HepG2 (cell line): ENCODE measurements around the gene PRUNE1. TPM values are rescaled to one million over a fixed set of nuclear protein-coding genes. Genes with fewer than 3 reads are reported as not detected.
A peak's percentile ranks its signal among the peaks of the same experiment; 100 is the strongest.

ENCODE experiments used
- ARHGAP35 ChIP-seq: sonication (generic); formaldehyde crosslinking; IDR thresholded peaks from 2 replicates; pipeline ENCODE4 v1.9.0; 2022; ENCODE audit warnings: mild to moderate bottlenecking, inconsistent platforms, moderate library complexity, missing genetic modification reagents, borderline replicate concordance
- BCLAF1 ChIP-seq: fragments of 450-650 bp; IDR thresholded peaks from 2 replicates; pipeline ENCODE4 v1.6.1; 2017; ENCODE audit warnings: mild to moderate bottlenecking
- CBX2 ChIP-seq, 2 experiments: fragments of 200-600 bp in 1 of 2; sonication (generic); formaldehyde crosslinking in 1 of 2; IDR thresholded peaks; 2 replicates each; pipeline versions ENCODE4 v1.7.0 to v1.8.1; 2018 to 2022; ENCODE audit warnings: low read depth in 2 of 2, low read length in 1 of 2, mild to moderate bottlenecking in 1 of 2, missing genetic modification reagents in 1 of 2
- NFE2L2 ChIP-seq: fragments of 150-350 bp; IDR thresholded peaks from 2 replicates; pipeline ENCODE4 v1.6.1; 2014; ENCODE audit warnings: low read length
- RBM39 ChIP-seq: fragments of 200-400 bp; formaldehyde crosslinking; IDR thresholded peaks from one replicate; pipeline ENCODE4 v1.6.1; 2018; ENCODE audit warnings: antibody characterized with exemption, mild to moderate bottlenecking, low read depth, low read length; ENCODE audit not compliant: poor library complexity, severe bottlenecking
- RNF219 ChIP-seq: sonication (generic); formaldehyde crosslinking; IDR thresholded peaks from 2 replicates; pipeline ENCODE4 v1.5.0; 2020; ENCODE audit warnings: mild to moderate bottlenecking, missing genetic modification reagents
- ZNF230 ChIP-seq: sonication (generic); formaldehyde crosslinking; IDR thresholded peaks from 2 replicates; pipeline ENCODE4 v1.4.0; 2020; ENCODE audit warnings: mild to moderate bottlenecking, missing genetic modification reagents
- ZNF430 ChIP-seq: sonication (generic); formaldehyde crosslinking; IDR thresholded peaks from 2 replicates; pipeline ENCODE4 v1.9.0; 2021; ENCODE audit warnings: mild to moderate bottlenecking, missing genetic modification reagents
- ZNF619 ChIP-seq: sonication (generic); formaldehyde crosslinking; IDR thresholded peaks from 2 replicates; pipeline ENCODE4 v1.4.0; 2020; ENCODE audit warnings: mild to moderate bottlenecking, missing genetic modification reagents
- ZNF788 ChIP-seq: sonication (generic); formaldehyde crosslinking; IDR thresholded peaks from 2 replicates; pipeline ENCODE4 v1.5.0; 2020; ENCODE audit warnings: mild to moderate bottlenecking, missing genetic modification reagents, borderline replicate concordance
- ZSCAN30 ChIP-seq: sonication (generic); formaldehyde crosslinking; IDR thresholded peaks from 2 replicates; pipeline ENCODE4 v1.5.0; 2020; ENCODE audit warnings: mild to moderate bottlenecking, missing genetic modification reagents
- polyA plus RNA-seq, 8 experiments: library from polyadenylated mRNA; depleted of rRNA in 3 of 8; stranded (reverse) in 7 of 8; unstranded in 1 of 8; fragments of >200 nt; fragmentation: Illumina TruSeq in 4 of 8; extraction: Trizol in 4 of 8; gene quantifications; 2 replicates each; pipeline versions ENCODE4 v1.2.1 to v1.2.3, GENCODE V29; 2011 to 2016; ENCODE audit warnings: low read depth in 4 of 8, missing spikeins in 1 of 8, mixed read lengths in 1 of 8; ENCODE audit not compliant: insufficient read depth in 1 of 8
- total RNA-seq, 5 experiments: library from RNA; depleted of rRNA; stranded (reverse); fragments of >200 nt; fragmentation: Illumina TruSeq; extraction: Trizol; gene quantifications; 2 replicates each; pipeline ENCODE4 v1.2.3, GENCODE V29; 2016; ENCODE audit warnings: low read depth in 1 of 5
- TF ChIP-seq, protein P1 (sequence below): sonication (generic); formaldehyde crosslinking; IDR thresholded peaks from one replicate; pipeline ENCODE4 v1.5.1; 2020; ENCODE audit warnings: mild to moderate bottlenecking, missing genetic modification reagents; ENCODE audit errors: not compliant biosample characterization
- TF ChIP-seq, protein P2 (sequence below): sonication (generic); formaldehyde crosslinking; IDR thresholded peaks from 2 replicates; pipeline ENCODE4 v1.5.0; 2020; ENCODE audit warnings: mild to moderate bottlenecking, missing genetic modification reagents

The PRUNE1 gene
- total and polyA plus RNA-seq, 2 of the 13 experiments (the other 11 are each of a cell fraction or from before 2014, with no cell fraction given): 19.0 to 31.9 TPM

- TF ChIP-seq ZNF788 (CRISPR knock-in tag): peak; percentile 49; the same call in 1 of the 2 replicates
- TF ChIP-seq ZSCAN30 (CRISPR knock-in tag): 0 out of 2 replicates have a peak, but pooled peaks have one; percentile 36
- TF ChIP-seq BCLAF1: no peak
- TF ChIP-seq, protein P1, sequence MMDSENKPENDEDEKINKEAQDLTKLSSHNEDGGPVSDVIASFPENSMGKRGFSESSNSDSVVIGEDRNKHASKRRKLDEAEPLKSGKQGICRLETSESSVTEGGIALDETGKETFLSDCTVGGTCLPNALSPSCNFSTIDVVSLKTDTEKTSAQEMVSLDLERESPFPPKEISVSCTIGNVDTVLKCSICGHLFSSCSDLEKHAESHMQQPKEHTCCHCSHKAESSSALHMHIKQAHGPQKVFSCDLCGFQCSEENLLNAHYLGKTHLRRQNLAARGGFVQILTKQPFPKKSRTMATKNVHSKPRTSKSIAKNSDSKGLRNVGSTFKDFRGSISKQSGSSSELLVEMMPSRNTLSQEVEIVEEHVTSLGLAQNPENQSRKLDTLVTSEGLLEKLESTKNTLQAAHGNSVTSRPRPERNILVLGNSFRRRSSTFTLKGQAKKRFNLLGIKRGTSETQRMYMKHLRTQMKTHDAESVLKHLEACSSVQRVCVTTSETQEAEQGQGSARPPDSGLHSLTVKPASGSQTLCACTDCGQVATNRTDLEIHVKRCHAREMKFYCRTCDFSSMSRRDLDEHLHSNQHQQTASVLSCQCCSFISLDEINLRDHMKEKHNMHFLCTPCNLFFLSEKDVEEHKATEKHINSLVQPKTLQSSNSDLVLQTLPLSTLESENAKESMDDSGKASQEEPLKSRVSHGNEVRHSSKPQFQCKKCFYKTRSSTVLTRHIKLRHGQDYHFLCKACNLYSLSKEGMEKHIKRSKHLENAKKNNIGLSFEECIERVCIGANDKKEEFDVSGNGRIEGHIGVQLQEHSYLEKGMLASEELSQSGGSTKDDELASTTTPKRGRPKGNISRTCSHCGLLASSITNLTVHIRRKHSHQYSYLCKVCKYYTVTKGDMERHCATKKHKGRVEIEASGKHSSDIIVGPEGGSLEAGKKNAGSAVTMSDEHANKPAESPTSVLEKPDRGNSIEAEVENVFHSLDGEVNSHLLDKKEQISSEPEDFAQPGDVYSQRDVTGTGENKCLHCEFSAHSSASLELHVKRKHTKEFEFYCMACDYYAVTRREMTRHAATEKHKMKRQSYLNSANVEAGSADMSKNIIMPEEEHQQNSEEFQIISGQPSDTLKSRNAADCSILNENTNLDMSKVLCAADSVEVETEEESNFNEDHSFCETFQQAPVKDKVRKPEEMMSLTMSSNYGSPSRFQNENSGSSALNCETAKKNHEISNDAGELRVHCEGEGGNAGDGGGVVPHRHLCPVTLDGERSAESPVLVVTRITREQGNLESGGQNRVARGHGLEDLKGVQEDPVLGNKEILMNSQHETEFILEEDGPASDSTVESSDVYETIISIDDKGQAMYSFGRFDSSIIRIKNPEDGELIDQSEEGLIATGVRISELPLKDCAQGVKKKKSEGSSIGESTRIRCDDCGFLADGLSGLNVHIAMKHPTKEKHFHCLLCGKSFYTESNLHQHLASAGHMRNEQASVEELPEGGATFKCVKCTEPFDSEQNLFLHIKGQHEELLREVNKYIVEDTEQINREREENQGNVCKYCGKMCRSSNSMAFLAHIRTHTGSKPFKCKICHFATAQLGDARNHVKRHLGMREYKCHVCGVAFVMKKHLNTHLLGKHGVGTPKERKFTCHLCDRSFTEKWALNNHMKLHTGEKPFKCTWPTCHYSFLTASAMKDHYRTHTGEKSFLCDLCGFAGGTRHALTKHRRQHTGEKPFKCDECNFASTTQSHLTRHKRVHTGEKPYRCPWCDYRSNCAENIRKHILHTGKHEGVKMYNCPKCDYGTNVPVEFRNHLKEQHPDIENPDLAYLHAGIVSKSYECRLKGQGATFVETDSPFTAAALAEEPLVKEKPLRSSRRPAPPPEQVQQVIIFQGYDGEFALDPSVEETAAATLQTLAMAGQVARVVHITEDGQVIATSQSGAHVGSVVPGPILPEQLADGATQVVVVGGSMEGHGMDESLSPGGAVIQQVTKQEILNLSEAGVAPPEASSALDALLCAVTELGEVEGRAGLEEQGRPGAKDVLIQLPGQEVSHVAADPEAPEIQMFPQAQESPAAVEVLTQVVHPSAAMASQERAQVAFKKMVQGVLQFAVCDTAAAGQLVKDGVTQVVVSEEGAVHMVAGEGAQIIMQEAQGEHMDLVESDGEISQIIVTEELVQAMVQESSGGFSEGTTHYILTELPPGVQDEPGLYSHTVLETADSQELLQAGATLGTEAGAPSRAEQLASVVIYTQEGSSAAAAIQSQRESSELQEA: no peak
- no peak for TF ChIP-seq ARHGAP35 (CRISPR knock-in tag)
- no peak for TF ChIP-seq ZNF619 (CRISPR knock-in tag)
- TF ChIP-seq NFE2L2: no peak
- 0 out of 2 replicates have a peak, but pooled peaks have one; percentile 43 for TF ChIP-seq RNF219 (CRISPR knock-in tag)
- no peak for TF ChIP-seq CBX2 (IDR thresholded peaks at IDR 0.05; ENCODE audit: low read depth, low read length)
- no peak for TF ChIP-seq CBX2 (CRISPR knock-in tag; IDR thresholded peaks at IDR 0.05; ENCODE audit: low read depth)
- TF ChIP-seq, protein P2, sequence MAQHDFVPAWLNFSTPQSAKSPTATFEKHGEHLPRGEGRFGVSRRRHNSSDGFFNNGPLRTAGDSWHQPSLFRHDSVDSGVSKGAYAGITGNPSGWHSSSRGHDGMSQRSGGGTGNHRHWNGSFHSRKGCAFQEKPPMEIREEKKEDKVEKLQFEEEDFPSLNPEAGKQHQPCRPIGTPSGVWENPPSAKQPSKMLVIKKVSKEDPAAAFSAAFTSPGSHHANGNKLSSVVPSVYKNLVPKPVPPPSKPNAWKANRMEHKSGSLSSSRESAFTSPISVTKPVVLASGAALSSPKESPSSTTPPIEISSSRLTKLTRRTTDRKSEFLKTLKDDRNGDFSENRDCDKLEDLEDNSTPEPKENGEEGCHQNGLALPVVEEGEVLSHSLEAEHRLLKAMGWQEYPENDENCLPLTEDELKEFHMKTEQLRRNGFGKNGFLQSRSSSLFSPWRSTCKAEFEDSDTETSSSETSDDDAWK (CRISPR knock-in tag): no peak
- TF ChIP-seq ZNF430 (CRISPR knock-in tag): no peak
- TF ChIP-seq RBM39: no peak
- no peak for TF ChIP-seq ZNF230 (CRISPR knock-in tag)
Observed at GRCh38 chr1:151006327-151007052, 1.8 kb upstream of the PRUNE1 start, which contains the start of gene MINDY1 (continued).
